ENCODE measurements around the gene RALBP1.
"Not testable (repeated sequence)": the region's sequence is repeated elsewhere in the genome, so short reads cannot be mapped to it uniquely, and the experiment has no call there.

The RALBP1 gene

DNA sequence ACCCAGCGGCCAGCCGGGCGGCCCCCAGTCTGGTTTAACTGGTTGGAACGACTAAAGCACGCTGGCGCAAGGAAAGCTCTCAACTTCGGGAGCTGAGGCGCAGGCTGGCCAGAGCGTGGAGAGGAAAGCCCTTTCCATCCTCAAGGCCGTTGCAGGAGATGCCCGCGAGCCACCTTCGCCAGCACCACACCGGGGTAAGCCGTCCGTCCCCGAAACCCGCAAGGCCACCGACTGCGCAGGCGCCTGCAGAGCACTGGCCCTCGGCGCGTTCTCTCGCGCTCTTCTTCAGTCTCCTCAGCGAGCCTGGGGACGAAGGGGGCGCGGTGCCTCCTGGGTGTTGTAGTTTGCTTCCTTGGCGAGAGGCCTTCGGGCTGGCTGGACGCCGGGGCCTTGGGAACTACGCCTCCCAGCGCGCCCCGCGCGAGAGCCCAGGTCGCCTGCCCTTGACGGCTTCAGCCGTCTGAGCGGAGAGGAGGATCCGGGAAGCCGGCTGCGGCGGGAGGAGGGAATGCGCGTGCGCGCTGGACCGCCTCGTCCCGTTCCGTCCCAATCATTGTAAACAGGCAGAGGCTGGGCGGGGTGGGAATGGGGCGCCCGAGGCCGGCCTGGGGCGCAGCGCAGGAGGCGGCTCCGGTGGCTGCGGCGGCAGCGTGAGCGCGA, at the start of gene RALBP1:
TSS of gene RALBP1 (plus strand) at position 531 of the 660 bp plus-strand sequence. CDS start 37,533 bp downstream, outside the sequence.
- peak; percentile 95 to 99 for DNase-seq (ENCODE audit: low read depth in 2 of 2)

DNA sequence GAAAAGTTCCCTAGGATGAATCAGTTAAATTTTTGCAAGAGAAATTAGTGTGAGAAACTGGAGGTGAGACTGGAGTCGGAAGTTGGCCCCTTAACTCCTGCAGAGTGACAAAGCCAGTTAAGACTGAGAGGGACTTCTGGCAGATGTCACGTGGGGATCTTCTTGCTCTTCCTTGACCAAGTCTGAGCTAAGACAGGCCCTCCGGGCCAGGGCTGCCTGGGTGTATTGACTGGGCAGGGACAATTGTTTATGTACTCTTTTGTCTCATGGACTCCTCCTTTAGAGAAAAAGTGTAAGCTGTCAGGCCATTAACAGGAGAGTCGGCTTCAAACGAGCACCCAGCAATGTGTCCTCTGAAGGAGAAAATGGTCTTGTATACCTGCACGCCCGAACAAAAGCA, 48.6 kb upstream of the RALBP1 start:
- no peak for DNase-seq (ENCODE audit: low read depth in 2 of 2)

- no peak for DNase-seq (ENCODE audit: low read depth in 2 of 2)
Measured at GRCh38 chr18:9428301-9428706, 47.0 kb upstream of the RALBP1 start.

DNA sequence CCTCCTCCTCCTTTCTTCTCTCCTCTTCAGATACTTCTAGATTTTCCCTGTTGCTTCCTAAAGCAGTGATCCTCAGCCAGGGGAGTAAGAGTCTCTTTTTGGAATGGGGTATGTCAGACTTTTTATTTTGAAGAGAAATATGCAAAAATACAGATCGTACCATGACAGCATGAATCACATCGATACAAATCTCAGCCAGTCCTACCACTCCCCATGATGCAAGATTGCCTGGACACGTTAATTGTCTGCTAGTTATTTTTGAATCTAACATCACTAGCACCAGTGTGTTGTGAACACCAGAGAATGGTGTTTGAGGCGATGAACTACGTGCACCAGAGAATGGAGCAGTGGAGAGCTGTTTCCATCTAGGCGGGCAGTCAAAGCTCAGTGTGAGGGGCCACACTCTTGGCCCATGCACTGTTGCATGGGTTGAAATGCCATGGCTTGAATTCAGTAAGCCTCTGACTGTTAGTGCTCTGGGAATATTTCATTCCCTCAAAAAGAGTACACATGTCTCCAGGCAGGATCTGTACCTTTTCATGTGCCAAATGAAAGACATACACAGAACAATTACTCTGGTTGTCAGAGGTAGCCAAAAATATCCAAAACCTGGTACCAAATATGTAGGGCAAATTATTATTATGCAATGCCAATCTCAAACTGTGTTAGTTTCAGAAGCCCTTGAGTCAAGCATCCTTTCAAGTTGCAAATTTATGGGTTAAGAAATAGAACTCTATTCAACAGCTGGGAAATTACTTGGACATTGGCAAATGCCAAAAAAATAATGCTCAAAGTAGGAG, 46.3 kb upstream of the RALBP1 start:
- no peak for DNase-seq (ENCODE audit: low read depth in 2 of 2)

- DNase-seq (ENCODE audit: low read depth in 2 of 2), result no peak
Measured at GRCh38 chr18:9429662-9429993, 45.7 kb upstream of the RALBP1 start.

- DNase-seq (ENCODE audit: low read depth in 2 of 2), result not testable (repeated sequence)
Measured at GRCh38 chr18:9430315-9430714, 45.0 kb upstream of the RALBP1 start.

GRCh38 chr18:9431296-9431695, 44.0 kb upstream of the RALBP1 start:
- no peak for DNase-seq (ENCODE audit: low read depth in 2 of 2)

- DNase-seq (ENCODE audit: low read depth in 2 of 2), result not testable (repeated sequence)
Measured at GRCh38 chr18:9433122-9433521, 42.2 kb upstream of the RALBP1 start.

DNA sequence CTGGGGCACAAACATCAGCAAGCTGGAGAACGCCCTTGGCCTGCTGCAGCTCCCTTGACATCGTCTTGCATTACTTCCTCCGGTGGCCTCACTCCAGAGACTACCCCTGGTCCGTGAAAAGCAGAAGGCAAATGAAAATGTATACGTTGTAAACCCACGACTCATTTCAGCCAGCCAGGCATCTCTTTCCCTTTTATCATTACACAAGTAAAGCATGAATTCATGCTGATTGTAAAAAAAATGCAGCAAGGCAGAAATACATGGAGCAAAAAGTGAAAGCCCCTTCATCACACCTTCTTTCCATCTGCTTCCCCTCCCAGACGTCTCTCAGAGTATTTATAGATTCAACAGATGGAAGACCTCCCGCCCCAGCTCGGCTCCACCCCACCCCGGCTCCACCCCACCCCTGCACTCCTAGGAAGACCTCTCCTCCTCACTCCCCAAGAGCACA, 41.6 kb upstream of the RALBP1 start:
- no peak for DNase-seq (ENCODE audit: low read depth in 2 of 2)

- DNase-seq (ENCODE audit: low read depth in 2 of 2), result no peak
Measured at GRCh38 chr18:9434122-9434701, 41.1 kb upstream of the RALBP1 start.

DNA sequence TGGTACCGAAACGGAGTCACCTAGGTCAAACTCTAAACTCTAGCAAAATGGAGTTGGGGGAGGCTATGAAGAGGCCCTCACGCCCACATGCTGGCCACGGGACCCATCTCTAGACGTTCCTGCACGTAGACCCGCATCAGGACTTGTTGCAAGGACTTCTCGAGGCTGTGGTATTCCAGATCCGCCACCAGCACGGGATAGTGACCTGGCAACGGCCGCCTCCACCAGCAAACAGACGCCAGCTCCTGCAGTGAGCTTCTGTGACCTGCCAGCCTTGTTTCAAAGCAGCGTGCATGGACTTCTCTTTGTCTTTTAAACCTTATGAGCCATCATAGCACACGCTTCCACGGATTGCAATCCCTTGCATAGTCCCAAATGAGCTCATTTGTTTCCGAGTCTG, 40.3 kb upstream of the RALBP1 start:
- DNase-seq (ENCODE audit: low read depth in 2 of 2), result no peak

DNA sequence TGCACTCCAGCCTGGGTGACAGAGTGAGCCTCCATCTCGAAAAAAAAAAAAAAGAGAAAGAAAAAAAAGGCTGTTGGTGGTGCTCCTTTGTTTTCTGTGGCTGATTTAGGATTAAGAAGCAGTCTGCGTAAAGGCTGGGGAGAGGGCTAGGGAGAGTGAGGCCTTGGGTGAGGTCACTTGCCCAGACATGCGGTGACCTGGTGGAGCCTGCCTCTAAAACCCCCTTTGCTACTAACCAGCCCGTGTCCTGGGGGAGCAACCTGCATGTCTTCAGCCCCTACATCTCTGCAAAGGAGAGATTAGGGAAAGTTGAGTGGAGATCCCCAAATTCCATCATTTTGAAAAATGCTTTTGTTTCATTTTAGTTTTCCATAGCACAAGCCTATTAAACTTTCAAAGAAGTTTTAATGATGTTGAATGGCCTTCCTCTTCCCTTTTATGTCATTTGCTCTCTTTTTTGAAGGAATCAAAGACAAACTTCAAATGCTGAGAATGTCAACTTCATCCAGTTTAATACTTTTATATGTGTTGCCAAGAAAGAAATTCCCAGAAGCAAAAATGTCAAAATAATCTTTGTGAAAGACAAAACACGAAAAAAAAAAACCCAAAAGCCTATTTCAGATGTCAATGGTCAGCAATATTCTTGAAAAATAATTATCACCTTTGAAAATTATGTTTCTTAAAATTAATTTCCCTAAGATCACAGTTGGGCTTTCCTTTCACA, 38.9 kb upstream of the RALBP1 start:
- no peak for DNase-seq (ENCODE audit: low read depth in 2 of 2)

DNA sequence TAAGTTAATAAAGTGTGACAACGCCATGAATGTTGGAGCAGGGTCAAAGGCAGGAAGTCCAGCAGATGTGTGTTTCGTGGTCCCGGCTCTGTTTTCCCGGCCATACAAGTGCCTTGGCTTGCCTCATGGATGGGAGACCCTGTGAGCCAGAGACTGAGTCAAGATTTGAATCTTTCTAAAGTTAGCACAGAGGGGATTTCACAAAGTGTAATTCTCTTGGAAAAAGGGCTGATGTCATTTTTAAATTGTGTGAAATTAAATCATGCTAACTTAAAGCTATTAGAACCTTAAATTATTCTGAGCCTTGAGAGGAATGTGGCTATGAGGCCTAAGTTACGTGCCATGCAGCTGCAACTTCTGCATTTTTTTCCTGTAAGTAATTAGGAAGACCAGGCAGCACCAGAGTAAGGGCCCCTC, 38.3 kb upstream of the RALBP1 start:
- DNase-seq (ENCODE audit: low read depth in 2 of 2), result no peak

GRCh38 chr18:9437672-9438071, 37.6 kb upstream of the RALBP1 start:
- no peak for DNase-seq (ENCODE audit: low read depth in 2 of 2)

GRCh38 chr18:9441061-9441460, 34.3 kb upstream of the RALBP1 start:
- no peak for DNase-seq (ENCODE audit: low read depth in 2 of 2)

DNA sequence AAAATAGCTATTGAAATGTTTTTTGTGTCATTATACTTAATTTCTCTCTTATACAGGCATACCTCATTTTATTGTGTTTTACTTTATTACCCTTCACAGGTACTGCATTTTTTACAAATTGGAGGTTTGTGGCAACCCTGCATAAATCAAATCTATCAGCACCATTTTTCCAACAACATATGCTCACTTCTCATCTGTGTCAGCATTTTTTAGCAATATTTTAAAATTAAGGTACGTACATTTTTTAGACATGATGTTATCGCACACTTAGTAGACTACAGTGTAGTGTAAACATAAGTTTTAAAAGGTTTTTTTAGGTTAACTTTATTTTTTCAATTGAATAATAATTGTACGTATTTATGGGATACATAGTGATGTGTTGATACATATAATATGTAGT, 30.8 kb upstream of the RALBP1 start:
- no peak for DNase-seq (ENCODE audit: low read depth in 2 of 2)

DNA sequence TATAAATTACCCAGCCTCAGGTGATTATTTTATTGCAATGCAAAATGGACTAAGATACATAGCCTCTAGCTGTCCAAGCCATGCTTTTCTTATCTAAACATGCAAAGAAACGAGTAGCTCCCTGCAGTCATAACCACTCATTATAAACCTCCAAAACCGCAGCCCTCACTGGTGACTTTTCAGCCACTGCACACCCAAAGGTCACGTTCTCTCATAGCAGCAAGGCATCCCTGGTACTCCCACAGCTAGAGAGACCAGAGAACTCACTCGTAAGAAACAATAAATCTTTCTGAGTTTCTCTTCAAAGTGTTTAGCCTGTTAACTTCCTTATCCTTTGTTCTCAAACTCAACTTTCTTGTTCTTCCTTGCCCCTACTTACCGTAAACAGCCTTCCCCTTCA, 28.5 kb upstream of the RALBP1 start:
- no peak for DNase-seq (ENCODE audit: low read depth in 2 of 2)

DNA sequence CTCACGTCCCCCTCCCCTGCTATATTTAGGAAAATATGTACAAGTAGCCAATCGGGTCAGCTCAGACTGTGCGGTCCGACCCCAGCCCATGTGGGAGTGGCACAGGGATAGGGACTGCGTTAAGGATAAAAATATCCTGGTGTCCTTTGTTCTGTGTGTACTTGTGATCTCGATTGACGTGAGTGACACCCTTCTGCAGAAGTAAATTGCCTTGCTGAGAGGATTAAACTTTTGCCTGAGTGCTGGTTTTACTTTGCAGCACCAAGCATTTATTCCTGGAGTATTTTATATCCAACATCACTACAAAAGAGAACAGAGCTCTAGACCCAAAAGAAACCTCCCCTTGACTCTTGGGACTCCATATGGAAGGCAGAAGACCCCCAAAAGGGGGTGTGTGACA, 28.0 kb upstream of the RALBP1 start:
- no peak for DNase-seq (ENCODE audit: low read depth in 2 of 2)

GRCh38 chr18:9449600-9450414, 25.5 kb upstream of the RALBP1 start:
- DNase-seq (ENCODE audit: low read depth in 2 of 2), result no peak

DNA sequence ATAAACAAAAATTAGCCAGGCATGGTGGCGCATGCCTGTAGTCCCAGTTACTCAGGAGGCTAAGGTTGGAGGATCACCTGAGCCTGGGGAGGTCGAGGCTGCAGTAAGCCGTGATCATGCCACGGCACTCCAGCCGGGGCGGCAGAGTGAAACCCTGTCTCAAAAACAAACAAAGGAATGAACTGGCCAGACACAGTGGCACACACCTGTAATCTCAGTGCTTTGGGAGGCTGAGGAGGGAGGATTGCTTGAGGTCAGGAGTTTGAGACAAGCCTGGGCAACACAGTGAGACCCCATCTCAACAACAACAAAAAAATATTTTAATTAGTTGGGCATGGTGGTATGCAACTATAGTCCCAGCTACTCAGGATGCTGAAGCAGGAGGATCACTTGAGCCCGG, 24.4 kb upstream of the RALBP1 start:
- DNase-seq (ENCODE audit: low read depth in 2 of 2), result not testable (repeated sequence)

GRCh38 chr18:9453283-9453682, 22.0 kb upstream of the RALBP1 start:
- no peak for DNase-seq (ENCODE audit: low read depth in 2 of 2)

Data from stimulated activated CD4-positive, alpha-beta T cell treated with anti-CD3 and anti-CD28 coated beads, Interleukin-12 subunit alpha, Interleukin-12 subunit beta, amount 100 ng/mL, for 24 hours (primary cell).